ENCODE data around the gene RGL1.

Gene RGL1

DNA sequence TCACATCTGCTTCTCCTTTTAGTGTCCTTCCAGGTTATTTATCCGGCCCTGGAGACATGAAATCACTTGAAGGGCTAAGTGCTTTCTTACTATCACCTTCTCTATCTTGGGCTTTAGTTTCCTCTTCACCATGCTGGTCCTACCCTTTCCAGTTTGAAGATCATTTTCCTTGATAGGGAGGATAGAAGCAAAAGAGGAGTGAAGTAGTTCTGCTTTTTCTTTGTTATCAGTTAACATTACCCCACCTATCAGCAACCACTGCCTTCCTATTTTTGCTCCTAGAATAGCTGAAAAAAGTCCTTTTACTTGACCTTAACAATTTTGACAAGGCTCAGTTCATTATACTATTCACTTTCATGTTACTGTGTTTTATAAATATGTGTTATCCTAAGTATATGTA lies 19.4 kb downstream of the RGL1 start:
- no peak for DNase-seq

DNA sequence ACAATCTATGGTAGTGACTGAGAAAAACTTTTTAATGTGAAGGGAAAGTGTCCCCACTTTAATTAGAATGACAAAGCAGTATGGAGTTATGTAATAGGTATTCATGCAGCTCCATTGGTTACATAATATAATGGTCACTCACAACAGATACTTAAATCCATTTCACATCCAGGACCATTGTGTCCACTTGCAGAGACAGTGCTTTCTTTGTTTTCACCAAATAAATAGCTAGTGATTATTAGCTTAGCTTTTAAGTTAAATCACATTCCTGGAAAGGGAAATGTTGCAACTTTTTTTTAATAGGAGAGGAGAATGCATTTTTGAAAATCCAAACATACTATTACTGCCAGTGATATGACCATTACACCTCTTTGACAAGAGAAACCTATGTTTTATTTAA lies 22.9 kb downstream of the RGL1 start:
- DNase-seq = no peak

- DNase-seq = no peak
These were observed 25.5 kb downstream of the RGL1 start for GRCh38 chr1:183830389-183830788.

DNA sequence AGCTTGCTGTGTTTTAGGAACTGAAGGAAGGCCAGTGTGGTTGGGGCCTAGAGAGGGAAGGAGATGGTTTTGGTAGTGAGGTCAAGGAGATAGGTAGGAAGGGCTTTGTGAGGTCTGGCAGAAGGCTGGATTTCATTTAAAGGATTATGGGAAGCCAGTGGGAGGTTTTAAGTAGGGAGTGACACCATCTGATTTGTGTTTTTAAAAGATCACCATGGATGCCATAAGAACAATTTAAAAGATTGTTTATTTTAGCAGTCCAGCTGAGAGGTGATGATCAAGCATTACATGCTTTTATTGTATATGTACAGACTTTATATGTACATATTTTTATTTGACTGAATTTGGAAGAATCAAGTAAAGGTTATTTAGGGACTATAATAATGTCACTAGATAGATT lies 26.4 kb downstream of the RGL1 start:
- no peak for DNase-seq

GRCh38 chr1:183832459-183832858 lies 27.5 kb downstream of the RGL1 start:
- no peak for DNase-seq

GRCh38 chr1:183834568-183834967 lies 29.6 kb downstream of the RGL1 start:
- no peak for DNase-seq

- DNase-seq = no peak
These were observed 31.7 kb downstream of the RGL1 start for GRCh38 chr1:183836598-183836997.

DNA sequence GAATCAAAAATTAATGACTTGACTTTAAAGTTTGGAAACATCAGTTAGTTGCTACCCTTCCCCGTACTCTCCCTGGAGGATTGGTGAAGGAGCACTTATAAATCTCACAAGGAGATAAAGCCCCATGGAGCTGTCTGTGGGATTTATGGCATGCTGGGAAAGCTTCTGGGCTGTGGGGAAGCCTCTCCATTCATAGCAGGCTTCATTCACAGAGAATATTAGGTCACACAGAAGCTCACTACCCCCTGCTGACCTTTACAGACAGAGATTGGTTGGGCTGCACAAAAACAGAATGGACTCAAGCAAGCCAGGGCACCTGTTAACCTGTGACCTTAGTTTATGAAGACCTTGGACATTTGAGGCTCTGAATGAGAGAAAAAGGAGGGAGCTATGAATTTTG lies 32.1 kb downstream of the RGL1 start:
- DNase-seq = no peak

GRCh38 chr1:183838221-183838620 lies 33.3 kb downstream of the RGL1 start:
- DNase-seq = no peak

GRCh38 chr1:183840140-183840539 lies 35.2 kb downstream of the RGL1 start:
- no peak for DNase-seq

DNA sequence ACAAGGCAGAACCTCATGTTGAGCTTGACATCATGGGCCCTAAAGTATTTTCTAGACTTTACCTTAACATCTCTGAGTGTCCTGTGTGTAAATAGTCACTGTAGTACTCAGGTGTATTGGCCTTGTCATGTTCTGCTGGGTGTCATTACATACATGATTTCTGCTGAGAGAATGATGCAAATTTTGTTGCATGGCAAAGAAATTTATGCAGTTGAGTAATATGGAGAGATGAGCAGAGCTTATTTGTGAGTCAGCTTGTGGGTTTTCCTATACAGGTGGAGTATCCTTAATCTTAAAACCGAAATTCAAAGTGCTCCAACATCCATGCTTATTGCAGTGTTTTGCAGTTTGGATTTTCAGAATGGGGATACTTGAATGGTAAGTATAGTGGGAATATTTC lies 36.6 kb downstream of the RGL1 start:
- no peak for DNase-seq

GRCh38 chr1:183841950-183842794 lies 37.3 kb downstream of the RGL1 start:
- DNase-seq = peak; percentile 1

GRCh38 chr1:183842795-183843144 lies 37.9 kb downstream of the RGL1 start:
- no peak for DNase-seq

- DNase-seq = no peak
These were observed 39.9 kb downstream of the RGL1 start for GRCh38 chr1:183844806-183845205.

- no peak for DNase-seq
These were observed 40.8 kb downstream of the RGL1 start for GRCh38 chr1:183845681-183846080.

- DNase-seq = no peak
These were observed 42.7 kb downstream of the RGL1 start for GRCh38 chr1:183847641-183848040.

DNA sequence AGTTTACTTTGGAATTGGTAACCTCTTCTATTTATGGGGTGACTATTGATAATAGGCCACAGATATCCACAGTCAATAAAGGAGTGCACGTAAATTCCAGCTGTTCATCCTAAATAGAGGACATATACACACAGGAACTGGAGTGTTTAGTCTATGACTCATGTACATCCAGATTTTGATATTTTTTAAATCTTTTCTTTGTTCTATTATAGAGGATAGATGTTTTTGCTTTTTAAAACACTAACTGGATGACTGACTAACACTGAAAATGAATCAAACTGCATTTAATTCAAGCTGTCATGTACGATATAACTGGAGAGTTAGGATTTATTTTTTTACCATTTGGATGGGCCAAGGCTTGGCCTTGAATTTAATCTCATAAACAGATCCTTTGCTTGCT lies 45.9 kb downstream of the RGL1 start:
- no peak for DNase-seq

GRCh38 chr1:183859119-183859518 lies 54.2 kb downstream of the RGL1 start:
- DNase-seq = no peak

- no peak for DNase-seq
These were observed 54.9 kb downstream of the RGL1 start for GRCh38 chr1:183859831-183860230.

DNA sequence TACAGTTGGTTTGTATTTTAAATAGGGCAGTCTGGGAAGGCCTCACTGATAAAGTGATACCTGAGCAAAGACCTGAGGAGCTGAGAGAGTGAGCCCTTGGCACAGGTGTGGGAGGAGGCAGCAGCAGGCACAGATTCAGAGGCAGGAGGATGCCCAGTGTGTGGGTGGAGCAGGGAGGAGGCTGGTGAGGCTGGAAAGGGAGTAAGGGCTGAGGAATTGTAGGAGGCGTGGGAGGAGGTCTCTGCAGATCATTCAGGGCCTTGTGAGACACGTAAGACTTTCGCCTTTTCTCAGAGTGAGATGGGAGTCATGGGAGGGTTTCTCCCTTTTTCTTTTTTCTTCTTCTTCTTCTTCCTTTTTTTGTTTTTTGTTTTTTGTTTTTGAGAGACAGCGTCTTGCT lies 58.0 kb downstream of the RGL1 start:
- no peak for DNase-seq

GRCh38 chr1:183863852-183864251 lies 58.9 kb downstream of the RGL1 start:
- DNase-seq = no peak

DNA sequence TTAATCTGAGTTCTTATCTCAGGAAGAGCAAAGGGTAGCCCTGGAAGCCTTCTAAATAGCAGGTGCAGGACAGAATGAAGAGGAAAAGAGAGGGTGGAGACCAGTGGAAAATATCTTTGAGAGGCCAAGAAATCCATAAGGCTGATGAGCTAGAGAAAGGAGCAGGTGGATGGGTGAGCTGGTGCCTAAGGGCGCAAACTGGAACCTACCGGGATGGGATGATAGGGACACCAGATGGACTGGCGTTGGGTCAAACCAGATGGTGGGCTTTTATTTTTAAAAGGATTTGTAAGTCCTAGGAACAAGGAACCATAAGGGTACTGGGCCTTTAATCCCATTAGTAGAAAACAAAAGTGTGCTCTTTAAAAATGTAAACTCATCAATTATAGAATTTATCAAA lies 59.7 kb downstream of the RGL1 start:
- no peak for DNase-seq

GRCh38 chr1:183869230-183869629 lies 64.3 kb downstream of the RGL1 start:
- DNase-seq = no peak

- no peak for DNase-seq
These were observed 64.7 kb downstream of the RGL1 start for GRCh38 chr1:183869664-183870063.

DNA sequence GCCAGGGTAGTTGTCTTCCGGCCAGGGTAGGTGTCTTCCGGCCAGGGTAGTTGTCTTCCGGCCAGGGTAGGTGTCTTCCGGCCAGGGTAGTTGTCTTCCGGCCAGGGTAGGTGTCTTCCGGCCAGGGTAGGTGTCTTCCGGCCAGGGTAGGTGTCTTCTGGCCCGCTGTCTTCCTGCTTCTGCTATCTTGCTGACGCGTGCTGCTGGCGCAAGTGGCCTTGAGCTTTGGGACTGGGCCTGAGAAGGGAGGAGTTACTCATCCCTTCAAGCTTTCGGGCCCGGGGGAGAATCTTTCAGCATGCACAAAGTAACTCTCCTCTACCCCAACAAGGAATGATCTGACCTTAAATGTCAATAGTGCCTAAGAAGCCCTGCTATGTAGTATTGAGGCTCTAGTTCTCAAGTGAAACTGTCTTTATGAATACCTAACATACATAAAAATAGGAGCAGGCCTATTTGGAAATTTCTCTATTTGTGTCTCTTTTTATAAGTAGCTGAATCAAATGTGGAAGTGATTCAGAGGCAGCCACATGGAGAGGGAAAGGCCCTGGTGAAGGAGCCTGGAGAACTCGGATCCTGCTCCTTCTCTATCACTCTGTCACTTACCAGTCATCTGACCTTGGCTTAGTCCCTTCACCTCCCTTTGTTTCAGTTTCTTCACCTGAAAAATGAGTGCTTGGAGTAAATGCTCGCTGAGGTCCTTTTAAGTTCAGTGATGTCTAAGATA lies 65.6 kb downstream of the RGL1 start:
- DNase-seq = no peak
